IPS DF 19.7 (cell line): ENCODE results near the gene HSD11B1L.
"Not testable (repeated sequence)": the region's sequence is repeated elsewhere in the genome, so short reads cannot be mapped to it uniquely, and the experiment has no call there.

ENCODE experiments used
- DNase-seq: peaks from one replicate; pipeline ENCODE4 v3.0.0-alpha.2; 2013; ENCODE audit warnings: low read depth, low spot score

HSD11B1L gene

DNA sequence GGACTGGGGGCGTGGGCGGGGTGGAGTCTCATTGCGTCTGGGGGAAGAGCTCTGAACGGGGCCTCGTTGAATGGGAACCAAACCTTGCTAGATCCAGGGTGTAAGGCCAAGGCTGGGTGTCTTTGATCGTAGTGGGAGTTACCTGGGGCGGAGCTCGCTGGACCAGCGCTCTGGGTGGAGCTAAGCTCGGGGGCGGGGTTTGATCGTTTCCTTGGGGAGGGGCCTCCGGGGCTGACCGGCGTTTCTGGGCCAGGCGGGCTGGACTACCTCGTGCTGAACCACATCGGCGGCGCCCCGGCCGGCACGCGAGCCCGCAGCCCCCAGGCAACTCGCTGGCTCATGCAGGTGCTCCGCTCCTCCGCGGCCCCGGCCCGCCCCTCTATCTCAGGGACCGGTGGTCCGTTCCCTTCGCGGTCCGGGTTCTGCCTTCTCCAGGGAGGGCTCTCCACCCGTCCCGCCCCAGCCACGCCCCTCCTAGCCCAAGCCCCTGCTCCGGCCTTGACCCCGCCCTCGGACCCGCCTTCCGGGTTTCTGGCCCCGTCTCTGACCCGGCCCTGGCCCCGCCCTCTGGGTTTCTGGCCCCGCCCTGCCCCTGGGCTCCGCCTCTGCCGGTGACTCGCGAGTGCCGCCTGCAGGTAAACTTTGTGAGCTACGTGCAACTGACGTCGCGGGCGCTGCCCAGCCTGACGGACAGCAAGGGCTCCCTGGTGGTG is 6.0 kb downstream of the HSD11B1L start:
- peak; percentile 83 for DNase-seq

DNA sequence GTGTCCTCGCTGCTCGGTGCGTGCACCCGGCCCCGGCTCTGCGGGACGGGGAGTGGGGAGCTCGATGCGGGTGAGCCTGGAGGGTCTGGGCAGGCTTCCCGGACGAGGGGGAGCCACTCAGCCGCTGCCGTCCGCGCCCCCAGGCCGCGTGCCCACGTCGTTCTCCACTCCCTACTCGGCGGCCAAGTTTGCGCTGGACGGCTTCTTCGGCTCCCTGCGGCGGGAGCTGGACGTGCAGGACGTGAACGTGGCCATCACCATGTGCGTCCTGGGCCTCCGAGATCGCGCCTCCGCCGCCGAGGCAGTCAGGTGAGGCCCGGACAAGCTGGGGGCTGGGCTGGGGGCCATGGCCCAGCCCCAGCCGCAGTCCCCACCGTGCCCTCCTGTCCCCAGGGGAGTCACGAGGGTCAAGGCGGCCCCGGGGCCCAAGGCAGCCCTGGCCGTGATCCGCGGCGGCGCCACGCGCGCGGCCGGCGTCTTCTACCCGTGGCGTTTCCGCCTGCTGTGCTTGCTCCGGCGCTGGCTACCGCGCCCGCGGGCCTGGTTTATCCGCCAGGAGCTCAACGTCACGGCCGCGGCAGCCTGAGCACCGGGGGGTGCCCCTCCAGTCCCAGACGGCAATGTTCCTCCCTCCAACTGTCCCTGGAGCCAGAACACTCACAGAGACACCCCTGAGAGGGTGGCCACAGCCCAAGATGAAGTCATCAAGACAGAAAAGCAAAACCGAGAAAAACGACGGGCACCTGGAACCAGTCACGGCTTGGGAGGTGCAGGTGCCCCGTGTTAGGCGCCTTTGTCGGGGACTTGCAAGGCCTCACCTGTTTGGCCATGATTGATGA is 6.8 kb downstream of the HSD11B1L start:
- DNase-seq = no peak

DNA sequence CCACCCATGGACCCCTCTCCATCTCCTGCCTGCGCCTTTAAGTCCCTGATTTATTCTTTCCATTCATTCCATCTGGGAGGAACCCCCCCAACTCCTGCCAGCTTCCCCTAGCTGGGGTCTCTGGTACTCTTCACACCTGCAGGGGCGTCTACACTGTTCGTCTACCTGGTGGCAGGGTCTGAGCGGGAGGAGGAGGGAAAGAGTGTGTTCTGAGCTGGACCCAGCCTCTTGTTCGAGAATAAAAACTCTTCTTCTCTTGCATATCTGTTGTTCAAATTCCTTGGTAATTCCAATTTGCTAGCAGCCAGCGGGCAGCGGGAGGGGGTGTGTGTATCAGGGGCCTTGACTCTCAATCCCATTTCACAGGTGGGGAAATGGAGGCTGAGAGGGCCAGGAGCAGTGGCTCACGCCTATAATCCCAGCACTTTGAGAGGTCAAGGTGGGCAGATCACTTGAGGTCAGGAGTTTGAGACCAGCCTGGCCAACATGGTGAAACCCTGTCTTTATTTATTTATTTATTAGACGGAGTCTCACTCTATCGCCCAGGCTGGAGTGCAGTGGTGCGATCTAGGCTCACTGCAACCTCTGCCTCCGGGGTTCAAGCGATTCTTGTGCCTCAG is 7.5 kb downstream of the HSD11B1L start:
- DNase-seq = not testable (repeated sequence)

GRCh38 chr19:5690125-5690954 is 9.5 kb downstream of the HSD11B1L start, which contains the start of gene RPL36:
Gene RPL36, plus strand, starts transcription at chr19:5690295. Its CDS starts 213 bp downstream, at chr19:5690508.
- DNase-seq = peak; percentile 65

- DNase-seq = no peak
Measured at GRCh38 chr19:5690955-5691821, 10.4 kb downstream of the HSD11B1L start.

GRCh38 chr19:5691822-5692722 is 11.2 kb downstream of the HSD11B1L start:
- DNase-seq = no peak

DNA sequence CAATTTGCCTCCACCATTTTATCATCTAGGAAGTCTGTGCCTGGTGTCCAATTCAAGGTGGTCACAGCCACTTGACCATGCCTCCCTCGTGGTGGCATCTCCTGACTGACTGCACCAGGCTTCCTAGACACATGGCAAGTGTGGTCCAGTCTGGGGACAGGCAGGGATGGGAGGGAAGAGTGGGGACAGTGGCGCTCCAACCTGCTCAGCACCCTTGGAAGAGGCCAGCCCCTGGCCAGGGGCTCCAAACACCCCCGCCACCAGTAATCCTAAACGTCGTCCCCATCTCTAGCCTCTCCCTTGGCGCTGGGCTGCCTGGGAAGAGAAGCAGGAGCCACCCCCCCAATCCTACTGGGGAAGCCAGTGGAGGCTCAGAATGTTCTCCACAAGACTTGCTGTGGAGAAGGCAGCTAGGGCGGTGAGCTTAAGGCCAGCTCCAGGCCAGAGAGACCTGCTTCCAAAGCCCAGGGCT is 11.9 kb downstream of the HSD11B1L start:
- DNase-seq = no peak

DNA sequence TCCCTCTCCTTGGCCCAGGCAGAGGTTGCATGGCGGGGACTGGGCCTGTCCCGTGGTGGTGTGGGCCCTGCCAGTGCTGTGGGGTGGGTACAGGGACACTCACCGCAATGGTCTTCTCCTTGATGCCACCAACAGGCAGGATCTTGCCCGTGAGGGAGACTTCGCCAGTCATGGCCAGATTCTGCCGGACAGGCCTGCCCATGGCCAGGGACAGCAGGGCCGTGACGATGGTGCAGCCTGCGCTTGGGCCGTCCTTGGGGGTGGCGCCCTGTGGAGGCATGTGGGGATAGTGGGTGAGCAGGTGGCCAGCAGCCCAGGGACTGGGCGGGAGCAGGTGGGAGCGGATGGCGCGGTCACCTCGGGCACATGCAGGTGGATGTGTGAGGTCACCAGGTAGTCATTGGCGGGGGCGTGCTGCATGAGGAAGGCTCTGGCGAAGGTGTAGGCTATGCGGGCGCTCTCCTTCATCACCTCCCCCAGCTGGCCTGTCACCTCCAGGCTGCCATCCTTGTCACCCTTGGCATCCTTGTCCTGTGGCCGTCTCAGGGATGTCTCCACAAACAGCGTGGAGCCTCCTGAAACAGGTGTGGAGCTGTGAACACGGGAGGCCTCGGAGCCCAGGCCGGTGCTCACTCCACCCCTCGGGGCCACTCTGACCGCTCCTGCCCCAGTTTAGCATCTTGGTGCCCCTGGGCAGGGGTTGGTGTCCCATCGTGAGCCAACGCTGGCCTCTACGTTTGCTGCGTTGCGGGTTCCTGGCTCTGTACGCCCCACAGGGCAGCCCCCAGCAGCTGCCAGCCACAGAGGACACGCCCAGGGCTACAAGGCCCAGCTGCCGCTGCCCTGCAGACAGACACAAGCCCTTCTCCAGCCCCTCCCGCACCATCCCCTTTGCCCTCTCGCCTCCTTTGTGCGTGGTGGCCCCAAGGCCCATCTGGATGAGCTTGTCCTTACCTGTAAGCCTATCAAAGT is 12.7 kb downstream of the HSD11B1L start:
- no peak for DNase-seq

- no peak for DNase-seq
Measured at GRCh38 chr19:5694167-5694955, 13.5 kb downstream of the HSD11B1L start.

DNA sequence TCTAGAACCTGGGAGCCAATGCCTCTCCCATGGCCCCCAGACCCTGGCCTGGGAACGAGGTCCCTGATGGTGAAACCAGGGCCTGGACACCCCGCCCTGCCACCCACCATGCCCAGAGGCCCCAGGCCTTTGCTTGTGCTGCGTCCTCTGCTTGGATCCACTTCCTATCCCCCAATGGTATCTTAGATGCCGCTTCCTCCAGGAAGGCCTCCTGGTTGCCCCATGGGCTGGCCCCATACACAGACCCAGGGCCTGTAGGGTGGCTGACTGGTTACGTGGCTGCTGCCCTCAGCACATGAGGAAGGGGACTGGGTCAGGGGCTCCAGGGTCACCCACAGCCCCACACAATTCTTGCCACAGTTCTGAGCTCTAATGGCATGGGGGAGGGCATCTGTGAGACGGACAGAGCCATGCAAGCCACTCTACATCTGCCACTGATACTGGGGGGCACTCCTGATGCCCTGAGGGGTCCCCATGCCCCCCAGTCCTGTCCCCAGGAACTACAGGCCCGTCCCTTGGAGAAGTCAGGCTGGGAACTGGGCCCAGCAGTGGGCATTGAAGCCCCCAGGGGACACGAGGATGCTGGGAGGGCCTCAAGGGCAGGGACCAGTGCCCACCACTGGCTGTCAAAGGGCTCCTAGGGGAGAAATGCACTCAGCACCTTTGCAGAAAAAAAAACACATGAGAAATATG is 14.3 kb downstream of the HSD11B1L start:
- DNase-seq = no peak

GRCh38 chr19:5695649-5696195 is 14.9 kb downstream of the HSD11B1L start:
- no peak for DNase-seq

DNA sequence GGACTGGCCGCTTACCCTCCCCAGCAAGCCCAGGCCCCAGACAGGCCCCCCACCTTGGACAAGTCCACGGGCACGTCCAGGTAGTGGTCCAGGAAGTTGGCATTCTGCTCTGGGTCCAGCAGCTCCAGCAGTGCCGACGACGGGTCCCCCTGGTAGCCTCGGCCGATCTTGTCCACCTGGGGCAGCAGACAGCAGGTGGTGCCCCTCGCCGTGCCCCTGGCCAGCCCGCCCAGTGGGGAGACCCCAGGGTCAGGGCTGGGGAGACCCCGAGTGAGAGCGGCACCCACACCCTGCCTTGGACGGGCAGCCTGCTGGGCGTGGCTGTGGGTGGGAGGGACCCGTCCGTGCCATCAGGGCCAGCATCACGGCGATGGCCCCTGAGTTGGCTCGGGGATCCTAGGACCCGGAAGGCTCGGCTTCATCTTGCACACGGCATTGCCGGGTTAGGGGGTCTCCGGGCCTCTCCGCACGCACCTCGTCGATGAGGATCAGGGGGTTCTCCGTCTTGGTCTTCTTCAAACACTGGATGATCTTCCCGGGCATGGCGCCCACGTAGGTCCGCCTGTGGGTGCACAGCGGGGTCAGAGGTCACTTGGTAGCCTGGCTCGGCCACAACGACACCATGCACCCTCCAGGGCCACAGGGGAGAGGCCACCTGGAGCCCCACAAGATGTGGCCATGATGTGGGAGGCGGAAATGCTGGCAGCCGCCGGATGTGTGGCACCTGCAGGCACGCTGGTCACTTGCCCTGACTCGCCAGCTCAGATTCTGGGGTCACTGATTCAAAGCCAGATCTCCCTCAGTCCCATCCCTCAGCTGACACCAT is 15.6 kb downstream of the HSD11B1L start:
- no peak for DNase-seq

- DNase-seq = no peak
Measured at GRCh38 chr19:5697022-5697889, 16.4 kb downstream of the HSD11B1L start.

DNA sequence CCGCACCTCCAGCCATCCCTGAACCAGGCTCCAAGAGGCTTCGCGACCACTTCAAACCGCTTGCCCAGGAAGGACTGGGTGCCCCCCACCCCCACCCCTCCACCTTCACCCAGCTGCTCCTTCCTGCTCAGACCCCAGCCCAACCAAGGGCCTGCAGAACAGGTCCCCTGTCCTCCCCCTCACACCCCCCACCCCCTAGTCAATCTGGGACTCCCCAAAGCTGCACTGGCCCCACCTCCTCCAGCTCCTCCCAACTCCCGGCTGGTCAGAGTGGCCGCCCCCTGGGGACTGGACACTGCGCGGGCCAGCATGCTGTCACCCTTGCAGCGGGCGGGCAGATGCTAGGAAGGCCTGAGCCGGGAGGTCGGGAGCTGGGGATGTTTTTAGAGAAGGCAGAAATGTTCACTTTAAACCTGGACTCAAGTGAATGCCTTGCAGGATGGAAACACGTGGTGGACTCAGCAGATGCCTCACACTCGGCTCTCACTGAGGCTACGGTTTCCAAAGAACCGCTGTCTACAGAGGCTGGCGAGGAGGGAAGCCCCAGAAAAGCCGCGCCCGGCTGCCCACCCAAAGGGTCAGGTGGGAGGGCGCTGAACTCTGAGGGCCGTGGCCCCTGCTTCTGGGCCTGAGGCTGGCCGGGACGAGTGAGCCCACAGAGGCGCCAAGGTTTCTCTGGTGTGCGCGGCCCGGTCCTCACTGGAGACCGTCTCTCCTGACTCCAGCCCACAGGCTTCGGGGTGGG is 17.2 kb downstream of the HSD11B1L start:
- DNase-seq = no peak
